GM21619 (cell line): ENCODE data around the gene TCFL5.

Experiments
- ATAC-seq: cut with Tn5 transposase; IDR thresholded peaks from one replicate; pipeline ENCODE4 v1.9.1; 2021; ENCODE audit not compliant: unreplicated experiment

The TCFL5 gene

DNA sequence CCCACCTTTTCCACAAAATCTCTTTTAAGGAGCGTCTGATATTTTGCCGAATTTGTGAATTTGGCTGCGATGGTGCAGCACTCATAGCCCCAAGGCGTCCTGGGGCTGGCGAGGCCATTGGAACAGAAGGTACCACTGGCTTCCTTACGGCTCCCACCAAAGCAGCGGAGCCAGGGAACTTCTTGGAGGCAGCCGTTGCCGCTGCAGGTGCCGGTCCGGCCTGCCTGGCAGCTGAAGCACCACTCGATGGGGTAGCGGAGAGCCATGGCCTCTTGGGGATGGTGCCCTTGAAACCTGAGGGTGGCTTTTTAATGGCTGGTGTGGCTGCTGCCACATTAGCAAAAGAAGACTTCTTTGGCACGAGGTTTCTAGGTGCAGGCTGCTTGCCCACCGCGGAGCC is 34.9 kb upstream of the TCFL5 start:
- ATAC-seq, result no peak

DNA sequence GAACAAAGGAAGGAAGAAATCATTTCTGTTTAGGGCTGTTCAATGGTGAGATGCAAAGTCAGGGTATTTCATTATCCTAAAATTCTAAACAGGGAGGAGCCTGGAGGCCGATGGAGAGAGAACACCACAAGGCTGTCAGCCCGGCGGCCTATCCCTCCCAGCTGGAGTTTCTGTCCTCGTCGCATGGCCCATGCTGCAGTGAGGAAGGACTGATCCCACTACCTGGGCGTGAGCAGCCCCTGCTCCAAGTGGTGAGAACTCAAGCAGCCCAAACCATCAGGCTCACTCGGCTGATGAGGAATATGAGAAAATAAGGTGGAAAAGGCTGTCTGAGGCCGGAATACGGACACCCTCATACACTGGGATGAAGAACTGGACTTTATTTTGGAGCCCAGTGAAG is 33.9 kb upstream of the TCFL5 start:
- ATAC-seq, result no peak

DNA sequence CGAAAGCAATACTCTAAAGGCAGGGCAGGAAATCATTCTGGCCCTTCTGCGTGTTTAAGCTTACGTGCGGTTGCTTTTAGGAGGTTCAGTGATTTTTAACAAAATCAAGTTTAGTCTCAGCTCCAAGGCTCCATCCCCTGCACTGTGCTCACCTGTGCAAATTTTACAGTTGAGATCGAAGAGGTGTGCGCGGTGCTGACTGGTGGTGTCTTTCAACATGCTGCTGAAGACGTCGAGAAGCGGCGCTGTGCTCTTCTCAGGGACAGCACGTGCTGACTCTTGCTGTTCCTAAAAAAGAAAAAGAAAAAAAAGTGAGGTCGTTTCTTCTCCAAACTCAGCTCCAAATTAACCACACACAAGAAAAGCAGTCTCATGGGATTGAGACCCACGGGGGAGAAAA is 32.6 kb upstream of the TCFL5 start:
- no peak for ATAC-seq

DNA sequence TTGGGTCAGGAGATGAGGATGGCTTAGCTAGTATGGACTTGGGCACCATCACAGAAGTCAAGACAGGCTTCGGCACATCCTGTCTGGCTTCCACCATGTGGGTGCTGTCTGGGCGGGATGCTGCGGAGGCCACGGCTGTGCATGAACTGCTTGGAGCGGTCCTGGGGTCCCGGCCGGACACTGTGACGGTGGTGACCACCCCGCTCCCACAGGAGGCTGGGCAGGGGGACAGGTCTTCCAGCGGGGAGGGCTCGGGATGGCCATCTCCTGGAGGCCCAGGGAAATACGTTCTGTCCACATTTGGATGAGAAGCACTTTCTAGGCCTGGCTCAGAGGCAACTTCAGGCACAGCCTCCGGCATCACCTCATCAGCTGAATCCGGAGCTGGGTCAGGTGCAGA is 32.1 kb upstream of the TCFL5 start:
- no peak for ATAC-seq

DNA sequence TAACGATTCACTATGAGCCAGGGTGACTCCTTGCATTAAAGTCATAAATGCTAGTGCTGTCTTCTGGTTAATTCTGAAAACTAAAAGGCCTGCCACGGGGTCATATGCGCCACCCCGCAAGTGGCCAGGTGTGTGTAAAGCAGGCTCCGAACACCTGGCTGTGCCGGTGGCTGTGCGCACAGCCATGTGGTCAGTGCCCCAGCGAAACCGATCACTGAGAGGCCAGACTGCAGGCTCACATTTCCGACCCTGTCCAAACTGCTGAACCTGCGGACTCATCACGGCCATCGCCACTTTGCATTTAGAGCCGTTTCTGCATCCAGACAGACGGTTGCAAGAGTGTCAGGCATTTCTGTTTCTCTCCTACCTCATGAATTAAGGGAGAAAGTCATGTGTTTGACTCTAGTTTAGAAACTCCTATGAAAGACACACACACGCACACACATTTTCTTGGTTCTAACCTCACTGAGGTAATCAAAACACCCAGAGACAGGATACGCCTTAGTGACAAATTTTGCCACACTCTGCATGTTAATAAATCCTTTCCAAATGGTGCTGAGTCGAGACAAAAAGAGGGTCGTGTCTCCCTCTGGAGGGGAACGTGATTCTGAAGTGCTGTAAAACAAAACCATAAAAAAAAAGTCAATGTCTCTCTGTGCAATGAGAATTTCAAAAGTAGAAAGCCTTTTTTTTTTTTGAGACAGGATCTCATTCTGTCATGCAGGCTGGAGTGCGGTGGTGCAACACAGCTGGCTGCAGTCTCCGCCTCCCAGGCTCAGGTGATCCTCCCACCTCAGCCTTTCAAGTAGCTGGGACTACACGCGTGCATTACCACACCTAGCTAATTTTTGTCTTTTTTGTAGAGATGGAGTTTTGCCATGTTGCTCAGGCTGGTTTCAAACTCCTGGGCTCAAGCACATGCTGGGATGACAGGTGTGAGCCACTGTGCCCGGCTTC is 31.0 kb upstream of the TCFL5 start:
- no peak for ATAC-seq

DNA sequence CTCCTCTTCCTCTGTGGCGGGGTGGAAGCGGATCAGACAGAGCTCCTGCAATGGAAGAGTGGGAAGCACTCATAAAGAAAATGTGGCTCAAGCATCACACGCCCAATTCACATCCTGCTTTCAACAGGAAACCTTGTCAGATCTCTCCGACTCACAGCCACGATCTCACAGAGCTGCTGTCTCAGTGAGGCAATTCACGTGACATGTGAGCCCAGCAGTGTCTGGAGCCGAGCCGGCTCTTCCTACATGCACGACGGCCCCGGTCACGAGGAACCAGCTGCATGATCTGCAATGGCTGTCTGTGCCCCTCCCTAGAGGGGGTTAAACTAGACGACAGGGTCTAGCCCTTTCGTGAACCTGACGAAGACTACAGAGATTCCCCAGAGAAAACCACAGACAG is 29.5 kb upstream of the TCFL5 start:
- no peak for ATAC-seq

DNA sequence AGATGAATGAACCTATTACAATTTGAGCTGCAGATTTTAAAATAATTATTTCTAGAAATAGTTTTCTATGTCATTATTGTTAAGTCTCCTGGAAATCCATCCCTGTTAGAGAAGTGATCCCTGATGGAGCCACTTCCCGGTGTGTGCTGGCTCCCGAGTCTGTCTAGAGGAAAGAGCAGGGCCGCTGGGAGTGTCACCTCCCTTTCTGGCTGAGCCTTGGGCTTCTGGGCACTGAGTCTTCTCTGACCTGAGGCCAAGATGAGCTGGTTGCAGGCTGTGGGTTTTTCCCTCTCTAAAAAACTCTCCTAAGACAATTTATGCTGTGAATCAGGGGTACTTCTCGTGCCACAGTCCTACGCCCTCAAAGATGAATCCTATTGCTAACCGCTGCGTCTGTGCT is 28.8 kb upstream of the TCFL5 start:
- no peak for ATAC-seq

DNA sequence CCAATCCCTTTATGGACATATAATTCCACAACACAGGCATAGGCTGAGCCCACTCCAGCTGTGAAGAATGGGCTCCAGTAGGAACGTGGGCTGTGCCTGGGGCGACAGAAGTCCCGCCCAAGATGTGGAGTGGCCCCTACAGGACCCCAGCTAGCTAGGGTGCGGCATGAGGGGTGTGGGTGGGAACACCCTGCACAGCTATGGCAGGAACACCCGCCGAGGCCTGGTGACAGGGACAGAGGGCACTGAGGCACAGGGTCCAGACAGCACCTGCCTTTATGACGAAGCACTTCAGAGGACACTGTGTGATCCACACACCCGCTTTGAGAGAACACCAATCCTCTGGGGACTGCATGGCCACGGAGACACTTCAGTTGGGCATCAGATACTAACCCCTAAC is 28.2 kb upstream of the TCFL5 start:
- no peak for ATAC-seq

DNA sequence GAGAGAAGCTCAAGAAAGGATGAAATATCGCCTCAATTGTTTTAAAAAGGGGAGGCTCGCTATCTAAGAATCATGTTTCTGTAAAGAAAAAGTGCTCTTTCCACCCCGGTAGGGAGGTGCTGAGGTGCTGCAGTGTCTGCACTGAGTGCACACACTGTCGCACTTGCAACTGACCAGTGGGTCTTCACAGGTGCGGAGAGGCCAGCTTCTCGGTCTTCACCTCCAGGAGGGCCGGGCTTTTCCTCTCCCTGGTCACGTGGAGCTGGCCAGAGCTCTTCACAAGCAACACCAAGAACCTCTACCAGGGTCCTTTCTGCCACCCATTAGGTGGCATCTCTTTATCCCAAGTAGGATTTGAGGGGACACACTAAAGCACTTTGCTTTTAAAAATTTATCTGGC is 27.8 kb upstream of the TCFL5 start:
- no peak for ATAC-seq

DNA sequence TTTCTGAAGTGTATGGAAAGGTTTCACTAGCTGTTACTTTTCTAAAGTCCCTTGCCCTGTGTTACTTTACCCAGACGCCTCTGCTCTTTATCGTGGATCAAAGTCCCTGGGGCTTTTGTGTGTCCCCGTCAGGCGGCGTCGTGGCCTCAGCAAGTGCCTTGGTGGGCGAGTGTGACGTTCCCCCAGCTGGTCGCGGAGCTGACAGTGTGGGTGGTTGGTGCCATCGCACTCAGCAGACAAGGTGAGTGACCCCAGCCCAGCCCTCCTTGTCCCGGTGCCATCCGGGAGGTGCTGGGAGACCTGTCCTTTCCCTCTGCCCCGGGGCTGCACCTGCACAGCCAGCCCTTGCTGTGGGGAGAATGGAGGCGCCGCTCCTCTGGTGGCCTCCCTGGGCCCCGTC is 27.3 kb upstream of the TCFL5 start:
- no peak for ATAC-seq

DNA sequence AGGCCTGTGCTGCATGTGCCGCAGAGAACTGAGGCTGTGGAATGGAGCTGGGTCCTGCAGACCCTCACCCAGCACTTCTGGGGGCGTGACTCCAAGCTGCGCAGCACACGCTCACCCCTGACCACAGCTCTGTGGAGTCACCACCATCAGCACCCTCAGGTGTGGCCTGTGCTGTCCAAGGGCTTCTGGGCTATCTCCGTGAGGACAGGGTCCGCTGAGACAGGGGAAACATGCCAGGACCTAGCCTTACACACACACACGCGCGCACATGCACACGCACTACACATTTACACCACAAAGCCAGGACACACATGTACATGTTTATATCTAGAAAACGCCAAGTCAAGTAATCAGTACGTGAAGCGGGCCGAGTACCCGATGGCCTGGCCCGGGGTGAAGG is 26.8 kb upstream of the TCFL5 start:
- ATAC-seq, result no peak

DNA sequence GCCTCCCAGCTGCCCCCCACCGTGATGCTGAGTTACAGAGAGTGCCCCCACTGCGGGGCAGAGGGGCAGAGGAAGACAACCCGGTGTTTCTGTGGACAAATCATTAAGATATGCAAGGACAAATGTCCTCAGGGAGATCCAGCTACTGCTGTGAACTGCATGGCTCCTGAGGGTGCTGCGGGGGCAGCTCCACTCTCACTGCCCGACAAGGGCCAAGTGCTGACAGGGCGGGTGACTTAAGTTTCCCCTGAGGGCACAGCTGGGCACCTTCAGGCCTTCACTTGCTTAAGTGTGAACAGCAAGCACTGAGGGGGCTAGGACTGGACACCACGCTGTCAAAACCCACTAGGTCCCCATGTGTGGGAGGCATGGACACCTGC is 26.2 kb upstream of the TCFL5 start:
- ATAC-seq, result no peak

DNA sequence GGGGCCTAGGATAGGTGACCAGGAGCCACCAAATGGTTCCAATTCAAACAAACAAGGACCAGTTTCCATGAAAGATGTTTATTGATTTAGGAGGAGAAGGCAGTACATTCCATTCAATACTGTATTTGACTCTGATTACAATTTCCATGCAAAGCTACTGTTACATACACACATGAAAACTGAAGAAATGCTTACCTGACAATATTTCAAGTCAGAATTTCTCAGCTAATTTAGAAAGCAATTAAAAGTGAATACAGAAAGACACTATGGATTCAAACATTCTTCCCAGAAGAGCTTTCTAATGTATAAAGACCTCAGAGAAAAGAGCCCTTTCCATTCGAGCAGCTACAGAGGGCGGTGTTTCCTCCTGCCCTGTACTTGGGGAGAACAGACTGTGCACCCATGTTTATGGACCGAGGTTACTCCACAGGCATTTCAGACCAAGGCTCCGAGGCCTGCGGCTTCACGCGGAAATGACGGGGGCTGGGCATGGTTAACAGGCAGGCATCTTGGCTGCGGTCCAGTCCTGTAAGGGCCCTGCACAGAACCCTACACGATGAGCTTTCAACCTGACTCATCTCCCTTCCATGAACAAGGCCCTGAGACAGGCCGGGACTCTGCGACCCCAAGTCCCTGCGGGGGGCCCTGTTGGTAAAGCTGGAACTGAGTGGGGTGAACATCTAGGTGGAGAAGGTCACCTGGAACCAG is 25.7 kb upstream of the TCFL5 start:
- no peak for ATAC-seq

DNA sequence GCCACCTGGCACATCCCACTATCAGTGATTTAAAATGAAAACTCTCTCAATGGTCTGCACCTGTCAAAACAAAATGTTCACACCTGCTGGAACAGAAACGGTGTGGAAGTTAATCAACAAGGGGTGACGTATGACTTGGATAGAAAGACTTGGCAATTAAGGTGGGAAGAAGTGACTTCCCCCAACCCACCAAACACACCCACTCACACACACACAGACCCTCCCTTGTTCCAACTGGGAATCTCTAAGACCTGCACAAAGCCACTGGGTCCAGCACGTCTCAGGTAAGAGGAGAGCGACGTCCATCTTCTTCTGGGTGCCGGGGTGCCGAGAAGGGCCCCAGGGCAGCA is 25.1 kb upstream of the TCFL5 start:
- ATAC-seq, result no peak

DNA sequence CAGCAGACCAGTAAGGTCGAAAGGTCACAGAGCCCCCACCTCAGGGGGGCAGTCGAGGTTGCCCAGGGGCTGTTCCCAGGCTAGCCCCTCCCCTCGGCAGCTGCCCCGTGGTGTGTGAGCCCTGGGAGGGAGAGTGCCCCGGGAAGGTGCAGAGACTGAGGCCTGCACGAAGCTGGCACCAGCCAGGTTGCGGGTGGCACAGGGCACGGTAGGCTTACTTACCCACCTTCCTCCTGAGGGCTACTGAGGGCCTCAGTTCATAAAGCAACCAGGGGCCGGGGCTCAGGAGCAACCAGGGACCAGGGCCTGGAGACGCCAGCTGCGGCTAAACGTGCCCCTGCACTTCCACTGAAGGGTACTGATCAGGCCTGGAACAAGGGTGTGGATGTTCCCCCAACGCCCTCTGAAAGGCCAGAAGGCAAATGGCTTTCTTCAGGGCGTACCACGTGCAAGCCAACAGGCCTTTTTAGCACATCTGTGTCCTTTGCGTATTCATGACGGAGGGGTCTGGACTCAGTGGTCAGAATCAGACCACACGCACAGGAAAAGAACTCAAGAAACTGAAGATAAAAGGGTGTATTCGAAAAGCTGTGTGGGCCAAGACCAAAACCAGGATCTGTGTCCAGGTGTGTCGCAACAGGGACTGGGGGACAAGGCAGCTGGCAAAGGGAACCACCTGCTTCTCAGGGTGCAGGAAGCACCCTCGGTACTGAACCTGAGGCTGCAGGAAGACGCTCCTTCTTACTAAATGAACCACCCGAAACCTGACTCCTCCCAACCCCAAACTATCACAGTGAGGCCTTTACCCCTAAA is 24.5 kb upstream of the TCFL5 start:
- no peak for ATAC-seq

DNA sequence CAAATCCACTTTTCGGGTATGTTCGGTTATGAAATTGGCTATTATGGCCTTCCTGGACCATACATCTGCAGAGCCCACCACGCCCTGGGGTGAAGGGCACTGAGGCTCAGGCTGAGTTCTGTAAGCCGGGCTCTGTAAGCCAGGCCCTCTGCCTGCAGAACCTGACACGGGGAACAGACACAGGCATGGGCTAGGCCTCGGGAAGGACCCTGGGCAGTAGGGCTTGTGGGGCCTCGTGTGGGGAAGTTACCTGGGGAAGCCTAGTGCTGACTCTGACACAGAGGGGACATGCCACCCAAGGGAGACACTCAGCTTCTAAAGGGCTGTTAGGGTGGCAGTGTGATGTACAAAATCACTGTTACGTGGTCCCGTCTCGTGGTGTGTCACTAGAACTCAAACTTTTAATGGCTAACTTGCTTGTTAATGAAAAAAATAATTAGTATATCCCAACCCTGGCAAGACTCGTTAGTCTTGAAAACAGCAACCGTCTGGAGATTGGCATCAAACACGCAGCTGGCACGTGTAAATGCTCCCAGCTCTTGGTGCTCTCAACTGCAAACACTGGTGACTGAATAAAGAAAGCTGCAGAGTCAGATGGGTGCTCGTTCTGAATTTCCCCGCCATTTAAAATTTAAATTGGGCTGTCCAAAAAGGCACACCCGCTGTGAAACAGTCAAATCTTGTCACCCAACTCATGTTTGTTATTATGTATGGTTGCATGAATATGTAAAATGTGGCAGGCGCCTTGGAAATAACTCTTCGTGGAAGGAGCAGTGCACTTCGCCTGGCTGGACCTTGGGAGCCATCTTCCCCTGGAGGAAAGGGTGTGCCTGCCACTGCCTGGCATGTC is 23.6 kb upstream of the TCFL5 start:
- no peak for ATAC-seq

DNA sequence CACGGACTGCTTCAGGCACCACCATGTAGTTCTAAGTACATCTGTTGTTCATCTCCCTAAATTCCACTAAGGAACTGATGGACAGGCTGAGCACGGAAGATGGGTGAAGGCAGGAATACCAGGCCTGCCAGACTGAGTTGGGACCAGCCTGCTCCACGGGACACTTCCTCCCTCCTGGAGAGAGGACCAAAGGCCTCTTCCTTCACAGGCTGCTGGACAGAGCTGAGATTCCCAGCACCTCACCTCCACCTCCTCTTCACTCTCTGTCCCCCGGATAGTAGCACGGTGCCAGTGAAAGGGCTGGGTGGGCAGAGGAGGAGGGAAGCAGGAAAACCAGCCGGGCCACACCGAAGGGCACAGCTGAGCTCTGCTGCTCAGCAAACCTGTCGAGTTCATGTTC is 22.9 kb upstream of the TCFL5 start:
- no peak for ATAC-seq

DNA sequence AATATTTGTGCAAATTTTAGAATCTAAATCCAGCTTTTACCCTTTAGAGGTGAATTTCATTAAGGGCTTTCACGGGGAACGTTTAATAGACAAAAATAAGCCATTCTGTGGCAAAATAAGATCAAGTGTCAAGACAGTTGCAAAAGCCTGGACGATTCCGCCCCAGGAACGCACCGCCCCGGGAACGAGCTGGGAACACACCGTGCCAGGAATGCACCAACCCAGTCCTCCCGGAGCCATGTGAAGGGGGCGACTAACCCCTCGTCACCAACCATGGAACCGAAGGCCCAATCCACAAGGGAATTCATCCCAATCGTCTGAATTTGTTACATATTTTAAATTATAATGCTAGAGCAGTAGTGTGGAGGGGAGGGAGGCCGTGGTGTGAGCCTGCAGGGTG is 20.8 kb upstream of the TCFL5 start:
- ATAC-seq, result no peak

DNA sequence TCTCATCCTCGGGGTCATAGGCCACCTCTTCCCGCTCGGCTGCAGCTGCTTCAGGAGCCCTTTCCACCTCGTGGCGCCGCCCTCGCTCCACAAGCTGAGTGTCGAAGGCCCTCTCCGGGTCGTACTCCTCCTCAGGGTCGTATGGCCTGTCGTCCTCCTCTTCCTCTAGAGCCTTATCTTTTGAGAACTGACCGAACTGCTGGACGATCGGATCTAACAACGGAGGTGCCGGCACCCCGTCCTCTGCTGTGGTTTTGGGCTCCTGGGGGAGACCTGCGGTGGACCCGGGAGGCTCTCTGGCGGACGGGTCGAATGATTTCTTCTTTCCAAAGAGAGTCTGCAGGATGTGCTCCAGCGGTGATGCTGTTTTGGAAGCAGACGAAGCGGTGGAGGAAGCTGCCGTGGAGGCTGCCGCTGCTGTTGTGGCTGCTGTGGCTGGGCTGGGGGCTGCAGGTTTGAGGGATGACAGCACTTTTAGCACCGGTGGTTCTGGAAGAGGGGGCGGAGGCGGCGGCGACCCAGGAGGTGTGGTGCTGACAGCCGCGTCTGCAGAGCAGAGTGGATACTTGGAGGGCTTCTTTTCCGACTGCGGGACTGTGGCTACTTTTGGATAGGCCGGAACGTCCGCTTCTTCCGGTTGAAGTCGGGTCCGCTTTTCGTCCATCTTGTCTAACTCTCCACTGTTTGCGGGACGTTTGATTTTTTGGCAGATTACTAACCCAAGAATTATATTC is 20.2 kb upstream of the TCFL5 start:
- ATAC-seq, result no peak
